ENCODE data around the gene NFE2L2. TPM values are rescaled to one million over a fixed set of nuclear protein-coding genes. Genes with fewer than 3 reads are reported as not detected.
"Not testable (repeated sequence)": the region's sequence is repeated elsewhere in the genome, so short reads cannot be mapped to it uniquely, and the experiment has no call there.

Gene NFE2L2
- 32.3 and 34.0 TPM in 2 replicates for total RNA-seq
- long read RNA-seq, transcript NFE2L2-201 (5 exons, 2,853 nt) = major isoform, 11 of 23 reads
- long read RNA-seq, partial matches to known transcripts = 7 of 23 reads
- long read RNA-seq, other reads (novel, unspliced or antisense) = 2 of 23 reads

- H3K27me3 Mint-ChIP-seq (ENCODE audit: low read depth) = no peaks in the 10 kb centered on the region
- DNase-seq (ENCODE audit: low read depth, low spot score) = peak; percentile 68
- H3K36me3 Mint-ChIP-seq (ENCODE audit: low read depth) = peaks cover 3% of the 10 kb centered on the region
- H3K27ac Mint-ChIP-seq (ENCODE audit: unreplicated experiment) = peak within 1 kb of the TSS; percentile 99
- peak within 1 kb of the TSS; percentile 95 for H3K4me3 Mint-ChIP-seq
- TF ChIP-seq CTCF (conservative IDR thresholded peaks at IDR 0.05) = peak; percentile 48
- no peaks in the 10 kb centered on the region for H3K9me3 Mint-ChIP-seq
- peaks cover 47% of the 10 kb centered on the region for H3K4me1 Mint-ChIP-seq
Observed at GRCh38 chr2:177264693-177265587, at the start of gene NFE2L2. NFE2L2 (minus strand) TSS chr2:177264727; CDS start chr2:177264576, 151 bp downstream.

GRCh38 chr2:177314194-177314593 lies 49.7 kb upstream of the NFE2L2 start:
- H3K27ac Mint-ChIP-seq (ENCODE audit: unreplicated experiment) = no peak overlapping the region
- H3K4me1 Mint-ChIP-seq = no peaks in the 10 kb centered on the region
- no peak for TF ChIP-seq CTCF (conservative IDR thresholded peaks at IDR 0.05)
- H3K36me3 Mint-ChIP-seq (ENCODE audit: low read depth) = no peaks in the 10 kb centered on the region
- H3K4me3 Mint-ChIP-seq = no peak overlapping the region
- H3K27me3 Mint-ChIP-seq (ENCODE audit: low read depth) = no peaks in the 10 kb centered on the region
- no peaks in the 10 kb centered on the region for H3K9me3 Mint-ChIP-seq
- DNase-seq (ENCODE audit: low read depth, low spot score) = no peak

DNA sequence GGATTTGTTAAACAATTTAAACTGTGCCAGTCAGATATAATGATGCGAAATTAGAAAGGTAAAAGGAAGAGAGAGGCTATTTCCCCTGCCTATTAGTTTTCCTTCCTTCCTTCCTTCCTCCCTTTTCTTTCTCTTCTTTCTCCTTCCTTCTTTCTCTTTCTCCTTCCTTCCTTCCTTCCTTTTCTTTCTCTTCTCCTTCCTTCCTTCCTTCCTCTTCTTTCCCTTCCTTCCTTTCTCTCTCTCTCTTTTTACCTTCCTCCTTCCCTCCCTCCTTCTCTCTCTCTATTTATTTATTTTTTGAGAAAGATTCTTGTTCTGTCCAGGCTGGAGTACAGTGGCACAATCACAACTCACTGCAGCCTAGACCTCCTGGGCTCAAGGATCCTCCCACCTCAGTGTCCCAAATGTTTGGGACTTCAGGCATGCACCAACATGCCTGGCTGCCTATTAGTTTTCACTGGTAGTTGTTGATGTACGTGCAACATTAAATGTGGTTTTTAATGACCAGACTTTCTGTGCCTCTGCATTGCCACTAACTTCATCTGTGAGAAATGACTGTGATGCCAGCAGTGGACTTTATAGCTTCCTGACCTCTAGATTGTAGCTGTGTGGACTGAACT lies 48.7 kb upstream of the NFE2L2 start:
- no peak for DNase-seq (ENCODE audit: low read depth, low spot score)
- no peaks in the 10 kb centered on the region for H3K9me3 Mint-ChIP-seq
- no peaks in the 10 kb centered on the region for H3K27me3 Mint-ChIP-seq (ENCODE audit: low read depth)
- H3K27ac Mint-ChIP-seq (ENCODE audit: unreplicated experiment) = no peak overlapping the region
- no peaks in the 10 kb centered on the region for H3K4me1 Mint-ChIP-seq
- no peak overlapping the region for H3K4me3 Mint-ChIP-seq
- no peak for TF ChIP-seq CTCF (conservative IDR thresholded peaks at IDR 0.05)
- H3K36me3 Mint-ChIP-seq (ENCODE audit: low read depth) = no peaks in the 10 kb centered on the region

DNA sequence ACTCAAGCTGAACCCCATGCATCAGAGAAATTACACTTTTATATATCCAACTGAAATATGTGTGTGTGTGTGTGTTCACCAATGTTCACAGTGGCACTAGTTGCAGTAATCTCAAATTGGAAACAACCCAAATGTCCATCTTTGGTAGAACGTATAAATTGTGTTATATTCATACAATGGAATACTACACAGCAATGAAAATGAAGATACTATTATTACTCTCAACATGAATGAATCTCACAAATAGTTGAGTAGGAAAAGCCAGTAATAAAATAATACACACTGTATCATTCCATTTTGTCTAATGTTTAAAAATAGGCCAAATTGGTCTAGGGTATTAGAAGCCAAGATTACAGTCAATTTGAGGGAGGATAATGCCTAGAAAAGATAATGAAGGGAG lies 48.0 kb upstream of the NFE2L2 start:
- Mint-ChIP-seq H3K9me3 (no peaks in the 10 kb centered on the region), H3K27ac (ENCODE audit: unreplicated experiment) (no peak overlapping the region), H3K36me3 (ENCODE audit: low read depth) (no peaks in the 10 kb centered on the region), H3K4me1 (no peaks in the 10 kb centered on the region), H3K27me3 (ENCODE audit: low read depth) (no peaks in the 10 kb centered on the region), H3K4me3 (no peak overlapping the region)
- no peak for TF ChIP-seq CTCF (conservative IDR thresholded peaks at IDR 0.05)
- no peak for DNase-seq (ENCODE audit: low read depth, low spot score)

- H3K27ac Mint-ChIP-seq (ENCODE audit: unreplicated experiment); H3K4me1 Mint-ChIP-seq; H3K36me3 Mint-ChIP-seq (ENCODE audit: low read depth); DNase-seq (ENCODE audit: low read depth, low spot score); H3K9me3 Mint-ChIP-seq; H3K27me3 Mint-ChIP-seq (ENCODE audit: low read depth); H3K4me3 Mint-ChIP-seq: not testable (repeated sequence)
Observed at GRCh38 chr2:177309672-177310309, 45.3 kb upstream of the NFE2L2 start.
